ENCODE data around the gene ATOH8. TPM values are rescaled to one million over a fixed set of nuclear protein-coding genes. Genes with fewer than 3 reads are reported as not detected.

ATOH8 gene
- total RNA-seq, 1 experiment from 2014 or later: 0.20 TPM

DNA sequence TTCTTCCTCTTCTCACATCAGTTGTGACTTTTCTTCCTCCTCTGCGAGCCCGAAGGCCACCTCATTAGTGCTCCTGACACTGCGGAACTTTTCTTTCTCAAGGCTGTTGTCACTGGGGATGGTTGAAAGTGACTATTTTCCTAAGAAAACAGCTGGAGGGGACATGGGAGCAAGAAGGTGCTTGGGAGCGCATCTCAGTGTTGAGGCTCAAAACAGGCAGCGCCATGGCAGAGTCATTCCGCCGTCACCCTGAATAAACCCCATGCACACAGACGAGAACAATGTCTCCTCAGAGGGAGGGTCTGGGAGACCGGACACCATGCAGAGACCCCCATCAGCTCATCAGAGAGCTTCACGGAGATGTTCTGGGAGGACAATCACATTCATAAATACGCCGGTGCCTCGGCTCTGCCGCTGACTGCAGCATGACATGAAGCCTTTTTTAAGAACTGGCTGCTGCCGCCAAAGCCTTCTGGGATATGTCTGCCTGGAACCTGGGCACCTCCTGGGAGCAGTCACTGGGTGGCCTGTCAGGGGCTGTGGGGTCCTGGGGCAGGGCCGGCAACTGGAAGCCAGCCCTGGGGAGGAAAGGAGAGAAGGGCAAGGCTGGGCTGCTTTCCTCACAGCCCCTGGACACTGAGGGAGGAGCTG is 19.2 kb downstream of the ATOH8 start:
- Histone ChIP-seq H2AFZ (ENCODE audit: low read length) (no peak overlapping the region), H2AK5ac (ENCODE audit: insufficient read length, low read length) (no peak overlapping the region), H3K27me3 (ENCODE audit: insufficient read depth, low read length) (peaks cover 2% of the 10 kb centered on the region; the same call in 1 of the 2 replicates), H4K20me1 (ENCODE audit: control insufficient read depth, insufficient read depth, insufficient read length) (no peaks in the 10 kb centered on the region), H3K18ac (ENCODE audit: insufficient read length, low read depth, low read length) (no peak overlapping the region), H3K79me2 (ENCODE audit: insufficient read depth, low read length) (no peaks in the 10 kb centered on the region), H3K14ac (ENCODE audit: insufficient read depth, low read length) (no peak overlapping the region), H4K91ac (ENCODE audit: insufficient read length, low read depth, low read length) (no peak overlapping the region), H4K5ac (ENCODE audit: insufficient read length, low read depth, low read length) (no peak overlapping the region), H3K4me1 (ENCODE audit: insufficient read depth, low read length) (peaks cover 13% of the 10 kb centered on the region; the same call in 1 of the 2 replicates), H4K8ac (replicated peaks; ENCODE audit: insufficient read length, low read depth, low read length) (no peak overlapping the region), H2BK120ac (ENCODE audit: low read depth, low read length, poor library complexity, severe bottlenecking) (no peak overlapping the region), H2BK20ac (ENCODE audit: low read depth, low read length, poor library complexity, severe bottlenecking) (no peak overlapping the region), H3K4me2 (ENCODE audit: insufficient read depth, insufficient read length, low read length) (no peak overlapping the region), H3K23ac (ENCODE audit: insufficient read length, low read depth, low read length) (no peak overlapping the region), H3K23me2 (ENCODE audit: insufficient read length, low read depth, low read length, poor library complexity, severe bottlenecking) (no peaks in the 10 kb centered on the region), H3K79me1 (ENCODE audit: insufficient read depth, low read depth, low read length, poor library complexity, severe bottlenecking) (no peaks in the 10 kb centered on the region), H3K27ac (ENCODE audit: insufficient read length, low read depth, low read length) (no peak overlapping the region), H3K56ac (ENCODE audit: insufficient read length, low read depth, low read length) (no peak overlapping the region), H2BK12ac (ENCODE audit: insufficient read length, low read depth, low read length) (no peak overlapping the region), H3T11ph (ENCODE audit: low read length) (no peak overlapping the region), H2BK5ac (ENCODE audit: insufficient read length, low read length) (no peak overlapping the region), H2BK15ac (ENCODE audit: low read depth, low read length) (no peak overlapping the region), H3K4ac (ENCODE audit: low read depth, low read length) (no peak overlapping the region), H3K9ac (ENCODE audit: extremely low read depth, insufficient read length, low read length) (no peak overlapping the region), H3K9me3 (ENCODE audit: control insufficient read depth, low read depth, low read length) (no peaks in the 10 kb centered on the region)
- Mint-ChIP-seq H3K4me3 (peak overlapping the region in 1 of 2 experiments; percentile 12; a peak in 1 of 5 replicates), H3K4me1 (peaks cover 30 to 58% of the 10 kb centered on the region in 2 experiments), H3K27ac (peak overlapping the region in 1 of 3 experiments; percentile 27; a peak in 1 of 7 replicates), H3K9me3 (no peaks in the 10 kb centered on the region), H3K36me3 (ENCODE audit: insufficient read depth in 1 of 3, low read depth in 3 of 3) (no peaks in the 10 kb centered on the region; a peak in 1 of 7 replicates), H3K27me3 (ENCODE audit: low read depth) (peaks cover 20% of the 10 kb centered on the region)
- DNase-seq: no peak
- WGBS (ENCODE audit: extremely low coverage, insufficient read length, low lambda C conversion rate): no CpG with 5 or more reads among the region's 16 CpGs
- TF ChIP-seq CTCF (conservative IDR thresholded peaks at IDR 0.05): no peak
